ENCODE data around the gene MRTFA. TPM values are rescaled to one million over a fixed set of nuclear protein-coding genes. Genes with fewer than 3 reads are reported as not detected.
A peak's percentile ranks its signal among the peaks of the same experiment; 100 is the strongest.

MRTFA gene
- total and polyA plus RNA-seq, 4 donors = 7.5 to 22.0 (median 9.6) TPM

- no peaks in the 10 kb centered on the region for H3K36me3 ChIP-seq (ENCODE audit: control insufficient read depth in 4 of 4, insufficient read depth in 3 of 4, low read depth in 1 of 4, low read length in 3 of 4)
- 69% methylated on average over 5 of the region's 5 CpGs for WGBS
- no peak for DNase-seq (ENCODE audit: low spot score)
- no peaks in the 10 kb centered on the region for H3K9me3 ChIP-seq (ENCODE audit: control insufficient read depth in 4 of 4, low read length in 3 of 4)
- no peak overlapping the region for H3K9ac ChIP-seq (ENCODE audit: low read depth in 1 of 2, low read length in 2 of 2)
- peak overlapping the region in 1 of 2 donors; percentile 57 for H3K27ac ChIP-seq (ENCODE audit: low read depth in 1 of 2, low read length in 2 of 2)
- no peaks in the 10 kb centered on the region for H3K27me3 ChIP-seq (ENCODE audit: control insufficient read depth in 4 of 4, insufficient read depth in 4 of 4, low read length in 3 of 4)
- peaks cover 0 to 6% (median 3%) of the 10 kb centered on the region in 4 donors for H3K4me1 ChIP-seq (ENCODE audit: control insufficient read depth in 4 of 4, insufficient read depth in 4 of 4, low read length in 3 of 4)
- H3K4me3 ChIP-seq (ENCODE audit: low read depth in 1 of 3, low read length in 3 of 3) = no peak overlapping the region
- TF ChIP-seq HNF4A (conservative IDR thresholded peaks at IDR 0.05) = no peak
- no peak for TF ChIP-seq YY1 (IDR thresholded peaks at IDR 0.05)
- TF ChIP-seq TAF1 (conservative IDR thresholded peaks at IDR 0.05) = no peak
- peak in 1 of 2 donors; percentile 22 for TF ChIP-seq JUND (IDR thresholded peaks at IDR 0.05)
- TF ChIP-seq, protein P1, sequence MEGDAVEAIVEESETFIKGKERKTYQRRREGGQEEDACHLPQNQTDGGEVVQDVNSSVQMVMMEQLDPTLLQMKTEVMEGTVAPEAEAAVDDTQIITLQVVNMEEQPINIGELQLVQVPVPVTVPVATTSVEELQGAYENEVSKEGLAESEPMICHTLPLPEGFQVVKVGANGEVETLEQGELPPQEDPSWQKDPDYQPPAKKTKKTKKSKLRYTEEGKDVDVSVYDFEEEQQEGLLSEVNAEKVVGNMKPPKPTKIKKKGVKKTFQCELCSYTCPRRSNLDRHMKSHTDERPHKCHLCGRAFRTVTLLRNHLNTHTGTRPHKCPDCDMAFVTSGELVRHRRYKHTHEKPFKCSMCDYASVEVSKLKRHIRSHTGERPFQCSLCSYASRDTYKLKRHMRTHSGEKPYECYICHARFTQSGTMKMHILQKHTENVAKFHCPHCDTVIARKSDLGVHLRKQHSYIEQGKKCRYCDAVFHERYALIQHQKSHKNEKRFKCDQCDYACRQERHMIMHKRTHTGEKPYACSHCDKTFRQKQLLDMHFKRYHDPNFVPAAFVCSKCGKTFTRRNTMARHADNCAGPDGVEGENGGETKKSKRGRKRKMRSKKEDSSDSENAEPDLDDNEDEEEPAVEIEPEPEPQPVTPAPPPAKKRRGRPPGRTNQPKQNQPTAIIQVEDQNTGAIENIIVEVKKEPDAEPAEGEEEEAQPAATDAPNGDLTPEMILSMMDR (IDR thresholded peaks at IDR 0.05; ENCODE audit: low read depth, low read length, missing input control) = no peak
- no peak for TF ChIP-seq MAX (IDR thresholded peaks at IDR 0.05)
Measured at GRCh38 chr22:40491990-40492631, 144.4 kb downstream of the MRTFA start.

DNA sequence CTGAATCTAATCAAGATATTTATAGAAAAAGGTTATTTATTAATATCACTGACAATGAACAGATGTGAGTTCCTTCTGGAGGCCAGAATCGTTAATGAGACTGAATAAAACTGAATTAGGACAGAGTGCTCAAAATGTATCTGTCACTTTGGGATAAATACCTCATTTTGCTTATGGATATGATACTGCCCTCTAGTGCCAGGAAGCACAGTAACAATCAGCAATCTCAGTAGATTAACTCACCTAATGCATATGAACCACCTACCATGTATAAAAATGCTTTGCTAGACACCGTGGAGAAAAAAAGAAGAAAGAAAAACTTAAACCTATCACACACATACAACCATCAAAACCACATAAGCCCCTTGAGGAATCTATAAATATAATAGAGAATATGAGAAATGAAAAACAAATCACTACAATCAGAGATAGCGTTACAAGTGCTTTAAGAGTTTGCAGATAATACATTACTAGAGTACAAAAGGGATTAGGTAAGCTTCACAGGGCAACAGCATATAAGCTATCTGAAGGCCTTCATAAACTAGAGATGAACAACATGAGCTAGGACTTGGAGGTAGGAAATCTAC lies 148.8 kb downstream of the MRTFA start:
- Histone ChIP-seq H3K4me3 (ENCODE audit: low read depth in 1 of 3, low read length in 3 of 3) (no peak overlapping the region), H3K9me3 (ENCODE audit: control insufficient read depth in 4 of 4, low read length in 3 of 4) (no peaks in the 10 kb centered on the region), H3K27me3 (ENCODE audit: control insufficient read depth in 4 of 4, insufficient read depth in 4 of 4, low read length in 3 of 4) (no peaks in the 10 kb centered on the region), H3K9ac (ENCODE audit: low read depth in 1 of 2, low read length in 2 of 2) (no peak overlapping the region), H3K27ac (ENCODE audit: low read depth in 1 of 2, low read length in 2 of 2) (no peak overlapping the region), H3K36me3 (ENCODE audit: control insufficient read depth in 4 of 4, insufficient read depth in 3 of 4, low read depth in 1 of 4, low read length in 3 of 4) (no peaks in the 10 kb centered on the region), H3K4me1 (ENCODE audit: control insufficient read depth in 4 of 4, insufficient read depth in 4 of 4, low read length in 3 of 4) (peaks cover 0 to 6% (median 4%) of the 10 kb centered on the region in 4 donors)
- 50% methylated on average over 3 of the region's 3 CpGs for WGBS
- TF ChIP-seq, protein P1 (IDR thresholded peaks at IDR 0.05; ENCODE audit: low read depth, low read length, missing input control) = peak; percentile 65
- TF ChIP-seq NR2F2 (IDR thresholded peaks at IDR 0.05) (no peak), RAD21 (IDR thresholded peaks at IDR 0.05) (peak; percentile 69 to 79)
- no peak for DNase-seq (ENCODE audit: low spot score)

GRCh38 chr22:40486962-40487602 lies 149.4 kb downstream of the MRTFA start:
- Histone ChIP-seq H3K9me3 (ENCODE audit: control insufficient read depth in 4 of 4, low read length in 3 of 4) (no peaks in the 10 kb centered on the region), H3K36me3 (ENCODE audit: control insufficient read depth in 4 of 4, insufficient read depth in 3 of 4, low read depth in 1 of 4, low read length in 3 of 4) (no peaks in the 10 kb centered on the region), H3K4me1 (ENCODE audit: control insufficient read depth in 4 of 4, insufficient read depth in 4 of 4, low read length in 3 of 4) (peaks cover 0 to 5% (median 3%) of the 10 kb centered on the region in 4 donors), H3K4me3 (ENCODE audit: low read depth in 1 of 3, low read length in 3 of 3) (no peak overlapping the region), H3K27ac (ENCODE audit: low read depth in 1 of 2, low read length in 2 of 2) (no peak overlapping the region), H3K9ac (ENCODE audit: low read depth in 1 of 2, low read length in 2 of 2) (no peak overlapping the region), H3K27me3 (ENCODE audit: control insufficient read depth in 4 of 4, insufficient read depth in 4 of 4, low read length in 3 of 4) (no peaks in the 10 kb centered on the region)
- TF ChIP-seq EGR1 (IDR thresholded peaks at IDR 0.05; ENCODE audit: low read depth in 2 of 2) (no peak), JUND (IDR thresholded peaks at IDR 0.05) (no peak), YY1 (IDR thresholded peaks at IDR 0.05) (no peak), ZBTB33 (IDR thresholded peaks at IDR 0.05) (no peak), TAF1 (conservative IDR thresholded peaks at IDR 0.05) (no peak)
- no peak for DNase-seq (ENCODE audit: low spot score)
- WGBS = 94% methylated on average over 2 of the region's 2 CpGs
